Duodenal mucosa (tissue), 2 donors: Measurements from ENCODE around the gene CABLES2.

ENCODE experiments used
- H3K27ac ChIP-seq: one replicate; pipeline ENCODE4 v1.7.0; 2013; ENCODE audit warnings: low read depth, low read length
- H3K27me3 ChIP-seq, 2 donors: one replicate each; pipeline ENCODE4 v1.7.0; 2013; ENCODE audit warnings: low read length in 2 of 2, control low read depth in 1 of 2; ENCODE audit not compliant: insufficient read depth in 2 of 2, control insufficient read depth in 1 of 2
- H3K36me3 ChIP-seq, 2 donors: one replicate each; pipeline ENCODE4 v1.7.0; 2013; ENCODE audit warnings: low read length in 2 of 2, control low read depth in 1 of 2; ENCODE audit not compliant: insufficient read depth in 2 of 2, control insufficient read depth in 1 of 2
- H3K4me1 ChIP-seq, 2 donors: one replicate each; pipeline ENCODE4 v1.7.0; 2013; ENCODE audit warnings: low read length in 2 of 2, control low read depth in 1 of 2; ENCODE audit not compliant: insufficient read depth in 2 of 2, control insufficient read depth in 1 of 2
- H3K4me3 ChIP-seq, 2 donors: one replicate each; pipeline ENCODE4 v1.7.0; 2013; ENCODE audit warnings: low read length in 2 of 2, low read depth in 1 of 2
- H3K9ac ChIP-seq, 2 donors: one replicate each; pipeline ENCODE4 v1.7.0; 2013; ENCODE audit warnings: low read length in 2 of 2, low read depth in 1 of 2
- H3K9me3 ChIP-seq, 2 donors: one replicate each; pipeline ENCODE4 v1.7.0; 2013; ENCODE audit warnings: low read length in 2 of 2, control low read depth in 1 of 2; ENCODE audit not compliant: control insufficient read depth in 1 of 2

Gene CABLES2

DNA sequence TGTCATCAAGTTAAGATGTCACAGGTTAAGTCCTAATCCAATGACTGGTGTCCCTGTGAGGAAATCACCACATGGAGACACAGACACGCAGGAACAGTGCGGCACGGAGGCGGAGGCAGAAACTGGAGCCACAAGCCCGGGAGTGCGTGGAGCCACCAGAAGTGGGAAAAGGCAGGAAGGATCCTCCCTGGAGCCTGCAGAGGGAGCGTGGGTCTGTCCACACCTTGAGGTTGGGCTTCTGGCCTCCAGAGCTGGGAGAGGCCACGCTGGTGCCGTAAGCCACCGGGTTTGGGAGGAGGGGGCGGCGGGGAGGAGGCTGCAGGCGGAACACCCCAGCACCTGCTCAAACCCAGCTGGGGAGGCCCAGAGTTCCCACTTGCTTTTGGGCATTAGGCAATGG, 3.8 kb downstream of the CABLES2 start:
- Histone ChIP-seq H3K27me3 (no peaks in the 10 kb centered on the region), H3K4me1 (peaks cover 24 to 29% of the 10 kb centered on the region in 2 donors), H3K27ac (no peak overlapping the region), H3K9me3 (no peaks in the 10 kb centered on the region), H3K36me3 (peaks cover 0 to 8% of the 10 kb centered on the region in 2 donors), H3K9ac (no peak overlapping the region), H3K4me3 (no peak overlapping the region)

GRCh38 chr20:62402456-62403150, 4.5 kb downstream of the CABLES2 start:
- H3K9me3 ChIP-seq: no peaks in the 10 kb centered on the region
- no peak overlapping the region for H3K9ac ChIP-seq
- no peak overlapping the region for H3K4me3 ChIP-seq
- H3K36me3 ChIP-seq: peaks cover 0 to 8% of the 10 kb centered on the region in 2 donors
- peaks cover 17 to 22% of the 10 kb centered on the region in 2 donors for H3K4me1 ChIP-seq
- no peaks in the 10 kb centered on the region for H3K27me3 ChIP-seq
- H3K27ac ChIP-seq: no peak overlapping the region

- no peak overlapping the region for H3K27ac ChIP-seq
- no peaks in the 10 kb centered on the region for H3K9me3 ChIP-seq
- H3K27me3 ChIP-seq: no peaks in the 10 kb centered on the region
- peaks cover 10 to 17% of the 10 kb centered on the region in 2 donors for H3K4me1 ChIP-seq
- H3K9ac ChIP-seq: no peak overlapping the region
- H3K4me3 ChIP-seq: no peak overlapping the region
- H3K36me3 ChIP-seq: peaks cover 0 to 8% of the 10 kb centered on the region in 2 donors
Measured at GRCh38 chr20:62401331-62401779, 5.7 kb downstream of the CABLES2 start.

- peaks cover 2 to 8% of the 10 kb centered on the region in 2 donors for H3K4me1 ChIP-seq
- H3K9ac ChIP-seq: no peak overlapping the region
- no peak overlapping the region for H3K27ac ChIP-seq
- no peaks in the 10 kb centered on the region for H3K27me3 ChIP-seq
- H3K4me3 ChIP-seq: no peak overlapping the region
- no peaks in the 10 kb centered on the region for H3K9me3 ChIP-seq
- peaks cover 0 to 8% of the 10 kb centered on the region in 2 donors for H3K36me3 ChIP-seq
Measured at GRCh38 chr20:62400541-62400940, 6.5 kb downstream of the CABLES2 start.

DNA sequence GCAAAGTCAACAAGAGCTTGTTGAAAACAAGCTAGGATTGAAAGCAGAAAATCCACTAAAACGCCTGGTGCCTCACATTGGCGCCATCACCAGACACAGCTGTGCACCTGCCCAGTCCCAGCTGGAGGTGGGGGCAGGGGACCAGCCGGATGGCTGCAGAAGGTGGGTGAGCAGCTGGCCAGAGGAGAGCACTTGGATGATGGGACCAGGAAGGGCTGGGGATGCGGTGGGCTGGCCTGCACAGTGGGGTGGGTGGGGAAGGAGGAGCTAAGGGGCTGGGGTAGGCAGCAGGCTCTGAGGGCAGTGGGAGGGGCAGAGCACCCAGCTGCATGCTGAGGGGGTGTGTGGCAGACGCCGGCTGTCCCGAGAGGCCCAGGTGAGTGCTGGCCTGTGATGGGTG, 7.1 kb downstream of the CABLES2 start:
- Histone ChIP-seq H3K9ac (no peak overlapping the region), H3K4me3 (no peak overlapping the region), H3K9me3 (no peaks in the 10 kb centered on the region), H3K4me1 (peaks cover 0 to 3% of the 10 kb centered on the region in 2 donors), H3K36me3 (peaks cover 0 to 8% of the 10 kb centered on the region in 2 donors), H3K27me3 (no peaks in the 10 kb centered on the region), H3K27ac (no peak overlapping the region)

- Histone ChIP-seq H3K27ac (no peak overlapping the region), H3K9me3 (no peaks in the 10 kb centered on the region), H3K9ac (no peak overlapping the region), H3K27me3 (no peaks in the 10 kb centered on the region), H3K36me3 (peaks cover 0 to 19% of the 10 kb centered on the region in 2 donors), H3K4me1 (no peaks in the 10 kb centered on the region), H3K4me3 (no peak overlapping the region)
Measured at GRCh38 chr20:62398120-62398821, 8.8 kb downstream of the CABLES2 start.

DNA sequence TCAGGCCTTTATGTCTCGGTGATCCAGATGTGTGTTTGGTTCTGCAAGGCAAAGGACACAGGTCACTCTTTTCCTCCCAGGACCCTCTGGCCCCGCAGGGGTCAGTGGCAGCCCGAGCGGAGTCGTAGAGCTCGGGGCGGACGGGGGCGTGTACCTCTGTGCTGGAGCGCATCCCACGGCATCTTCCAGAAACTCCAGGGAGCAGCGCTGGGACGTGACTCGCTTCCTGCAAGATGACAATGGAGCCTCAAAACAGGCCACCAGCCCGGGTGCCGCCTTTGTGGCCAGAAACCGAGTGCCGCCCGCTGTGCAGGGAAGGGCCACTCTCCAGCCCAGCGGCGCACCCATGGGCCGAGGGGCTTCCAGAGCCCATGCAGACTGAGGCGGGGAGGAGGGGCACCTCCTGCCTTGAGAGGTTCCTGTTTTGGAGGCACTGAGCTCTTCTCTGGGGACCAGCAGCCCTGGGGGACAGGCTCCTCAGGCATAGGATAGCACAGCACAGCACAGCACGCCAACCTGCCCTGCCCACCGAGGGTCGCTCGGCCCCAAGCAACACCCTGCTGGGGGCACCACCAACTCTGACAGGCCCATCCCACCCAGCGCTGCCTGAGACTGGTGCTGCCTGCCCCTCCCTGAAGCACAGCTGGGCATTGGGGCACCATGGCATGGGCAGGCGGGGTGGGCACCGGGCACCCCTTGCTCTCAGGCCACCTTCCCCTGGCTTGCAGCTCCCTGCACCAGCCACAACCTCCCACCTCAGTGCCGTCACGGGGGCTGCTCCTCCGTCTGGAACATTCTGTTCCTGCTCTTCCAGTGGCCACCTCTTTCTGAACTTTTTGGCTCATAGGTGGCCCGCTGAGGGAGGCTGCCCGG, 10.5 kb downstream of the CABLES2 start:
- Histone ChIP-seq H3K27ac (no peak overlapping the region), H3K36me3 (peaks cover 4 to 26% of the 10 kb centered on the region in 2 donors), H3K4me3 (no peak overlapping the region), H3K4me1 (no peaks in the 10 kb centered on the region), H3K27me3 (no peaks in the 10 kb centered on the region), H3K9me3 (no peaks in the 10 kb centered on the region), H3K9ac (no peak overlapping the region)

GRCh38 chr20:62395311-62396242, 11.5 kb downstream of the CABLES2 start:
- H3K27me3 ChIP-seq: no peaks in the 10 kb centered on the region
- peaks cover 4 to 30% of the 10 kb centered on the region in 2 donors for H3K36me3 ChIP-seq
- no peak overlapping the region for H3K4me3 ChIP-seq

More at GRCh38 chr20:62395311-62396242, 11.5 kb downstream of the CABLES2 start:
- Histone ChIP-seq H3K9ac (no peak overlapping the region), H3K4me1 (no peaks in the 10 kb centered on the region), H3K9me3 (no peaks in the 10 kb centered on the region), H3K27ac (no peak overlapping the region)
